Measurements from ENCODE around the gene HS3ST3A1. TPM values are rescaled to one million over a fixed set of nuclear protein-coding genes. Genes with fewer than 3 reads are reported as not detected.

HS3ST3A1 gene
- total RNA-seq, 1 experiment from 2014 or later: 3.4 TPM

DNA sequence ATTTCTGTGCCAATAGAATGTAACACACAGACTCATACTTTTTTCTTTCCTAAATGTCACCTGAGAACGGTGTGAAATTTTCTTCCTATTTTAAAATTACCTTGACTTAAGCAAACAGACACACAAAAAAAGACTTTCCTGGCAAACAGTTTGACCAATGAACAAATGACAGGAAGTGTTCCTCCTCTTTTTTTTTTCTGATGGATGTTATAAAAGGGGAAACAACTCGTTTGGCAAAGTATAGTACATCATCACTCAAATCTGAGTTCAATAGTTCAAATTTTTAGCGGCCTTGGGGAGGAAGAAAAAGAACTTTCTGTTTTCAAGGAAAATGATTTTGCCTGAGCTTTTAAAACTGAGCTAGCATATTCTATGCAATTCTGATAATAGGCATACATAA, 19.8 kb downstream of the HS3ST3A1 start:
- Histone ChIP-seq H3K18ac (ENCODE audit: insufficient read length, low read depth, low read length) (no peak overlapping the region), H3K23ac (ENCODE audit: insufficient read length, low read depth, low read length) (no peak overlapping the region), H2BK5ac (ENCODE audit: insufficient read length, low read length) (no peak overlapping the region), H3K4ac (ENCODE audit: low read depth, low read length) (no peak overlapping the region), H2AFZ (ENCODE audit: low read length) (no peak overlapping the region), H4K20me1 (ENCODE audit: control insufficient read depth, insufficient read depth, insufficient read length) (no peaks in the 10 kb centered on the region), H3K23me2 (ENCODE audit: insufficient read length, low read depth, low read length, poor library complexity, severe bottlenecking) (no peaks in the 10 kb centered on the region), H4K91ac (ENCODE audit: insufficient read length, low read depth, low read length) (no peak overlapping the region), H3K27ac (ENCODE audit: insufficient read length, low read depth, low read length) (no peak overlapping the region), H3K4me1 (ENCODE audit: insufficient read depth, low read length) (peaks cover 2% of the 10 kb centered on the region; the same call in 1 of the 2 replicates), H2BK20ac (ENCODE audit: low read depth, low read length, poor library complexity, severe bottlenecking) (no peak overlapping the region), H3T11ph (ENCODE audit: low read length) (no peak overlapping the region), H3K27me3 (ENCODE audit: insufficient read depth, low read length) (no peaks in the 10 kb centered on the region), H4K8ac (replicated peaks; ENCODE audit: insufficient read length, low read depth, low read length) (no peak overlapping the region), H2BK15ac (ENCODE audit: low read depth, low read length) (no peak overlapping the region), H2AK5ac (ENCODE audit: insufficient read length, low read length) (no peak overlapping the region), H3K9ac (ENCODE audit: extremely low read depth, insufficient read length, low read length) (no peak overlapping the region), H3K14ac (ENCODE audit: insufficient read depth, low read length) (no peak overlapping the region), H3K79me1 (ENCODE audit: insufficient read depth, low read depth, low read length, poor library complexity, severe bottlenecking) (no peaks in the 10 kb centered on the region), H4K5ac (ENCODE audit: insufficient read length, low read depth, low read length) (no peak overlapping the region), H3K4me2 (ENCODE audit: insufficient read depth, insufficient read length, low read length) (no peak overlapping the region), H2BK12ac (ENCODE audit: insufficient read length, low read depth, low read length) (no peak overlapping the region), H3K56ac (ENCODE audit: insufficient read length, low read depth, low read length) (no peak overlapping the region), H3K79me2 (ENCODE audit: insufficient read depth, low read length) (no peaks in the 10 kb centered on the region), H3K9me3 (ENCODE audit: control insufficient read depth, low read depth, low read length) (no peaks in the 10 kb centered on the region), H2BK120ac (ENCODE audit: low read depth, low read length, poor library complexity, severe bottlenecking) (no peak overlapping the region)
- no peaks in the 10 kb centered on the region for H3K27me3 Mint-ChIP-seq (ENCODE audit: low read depth)
- WGBS (ENCODE audit: extremely low coverage, insufficient read length, low lambda C conversion rate): no CpG with 5 or more reads among the region's 3 CpGs
- peaks cover 9 to 11% of the 10 kb centered on the region in 2 experiments for H3K9me3 Mint-ChIP-seq
- no peak overlapping the region; a peak in 1 of 7 replicates for H3K27ac Mint-ChIP-seq
- H3K4me1 Mint-ChIP-seq: peaks cover 8 to 9% of the 10 kb centered on the region in 2 experiments
- H3K4me3 Mint-ChIP-seq: no peak overlapping the region
- TF ChIP-seq, protein P1, sequence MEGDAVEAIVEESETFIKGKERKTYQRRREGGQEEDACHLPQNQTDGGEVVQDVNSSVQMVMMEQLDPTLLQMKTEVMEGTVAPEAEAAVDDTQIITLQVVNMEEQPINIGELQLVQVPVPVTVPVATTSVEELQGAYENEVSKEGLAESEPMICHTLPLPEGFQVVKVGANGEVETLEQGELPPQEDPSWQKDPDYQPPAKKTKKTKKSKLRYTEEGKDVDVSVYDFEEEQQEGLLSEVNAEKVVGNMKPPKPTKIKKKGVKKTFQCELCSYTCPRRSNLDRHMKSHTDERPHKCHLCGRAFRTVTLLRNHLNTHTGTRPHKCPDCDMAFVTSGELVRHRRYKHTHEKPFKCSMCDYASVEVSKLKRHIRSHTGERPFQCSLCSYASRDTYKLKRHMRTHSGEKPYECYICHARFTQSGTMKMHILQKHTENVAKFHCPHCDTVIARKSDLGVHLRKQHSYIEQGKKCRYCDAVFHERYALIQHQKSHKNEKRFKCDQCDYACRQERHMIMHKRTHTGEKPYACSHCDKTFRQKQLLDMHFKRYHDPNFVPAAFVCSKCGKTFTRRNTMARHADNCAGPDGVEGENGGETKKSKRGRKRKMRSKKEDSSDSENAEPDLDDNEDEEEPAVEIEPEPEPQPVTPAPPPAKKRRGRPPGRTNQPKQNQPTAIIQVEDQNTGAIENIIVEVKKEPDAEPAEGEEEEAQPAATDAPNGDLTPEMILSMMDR (conservative IDR thresholded peaks at IDR 0.05): no peak
- DNase-seq: no peak
- peaks cover 6 to 10% (median 9%) of the 10 kb centered on the region in 3 experiments; a peak in 6 of 7 replicates for H3K36me3 Mint-ChIP-seq (ENCODE audit: insufficient read depth in 1 of 3, low read depth in 3 of 3)
